NCI-H2227 treated with DMSO at 0.1 percent for 48 hours (cell line): ENCODE results near the gene KIAA0753.

Experiments used
- DNase-seq: peaks from one replicate; lab custom pipeline; 2025; lab: John Stamatoyannopoulos, UW

The KIAA0753 gene

GRCh38 chr17:6640536-6641246 lies at the start of gene KIAA0753, which contains the start of gene TXNDC17:
Gene KIAA0753, minus strand, starts transcription at chr17:6640711. Its CDS starts 5,608 bp downstream, at chr17:6635103.
Gene TXNDC17, plus strand, starts transcription at chr17:6641060. Its CDS starts 23 bp downstream, at chr17:6641083.
- DNase-seq: peak; percentile 95

GRCh38 chr17:6688944-6689343 lies 48.4 kb upstream of the KIAA0753 start:
- DNase-seq: no peak

- no peak for DNase-seq
These were observed 45.5 kb upstream of the KIAA0753 start for GRCh38 chr17:6686026-6686425.

GRCh38 chr17:6684881-6685767 lies 44.6 kb upstream of the KIAA0753 start:
- DNase-seq: no peak

GRCh38 chr17:6684460-6684783 lies 43.9 kb upstream of the KIAA0753 start:
- DNase-seq: no peak

- DNase-seq: no peak
These were observed 43.4 kb upstream of the KIAA0753 start for GRCh38 chr17:6683730-6684459.

GRCh38 chr17:6683081-6683684 lies 42.7 kb upstream of the KIAA0753 start:
- no peak for DNase-seq

- no peak for DNase-seq
These were observed 41.8 kb upstream of the KIAA0753 start for GRCh38 chr17:6682339-6682738.

GRCh38 chr17:6681671-6682070 lies 41.2 kb upstream of the KIAA0753 start:
- no peak for DNase-seq

- DNase-seq: no peak
These were observed 40.7 kb upstream of the KIAA0753 start for GRCh38 chr17:6681176-6681575.

- DNase-seq: no peak
These were observed 38.7 kb upstream of the KIAA0753 start for GRCh38 chr17:6679241-6679640.

- no peak for DNase-seq
These were observed 37.4 kb upstream of the KIAA0753 start for GRCh38 chr17:6677946-6678345.

- no peak for DNase-seq
These were observed 36.8 kb upstream of the KIAA0753 start for GRCh38 chr17:6677158-6677831.

GRCh38 chr17:6676802-6677157 lies 36.3 kb upstream of the KIAA0753 start:
- DNase-seq: no peak

GRCh38 chr17:6675201-6675825 lies 34.8 kb upstream of the KIAA0753 start:
- DNase-seq: no peak

GRCh38 chr17:6674586-6674985 lies 34.1 kb upstream of the KIAA0753 start:
- DNase-seq: no peak

GRCh38 chr17:6671431-6671830 lies 30.9 kb upstream of the KIAA0753 start:
- DNase-seq: no peak

GRCh38 chr17:6670999-6671398 lies 30.5 kb upstream of the KIAA0753 start:
- DNase-seq: no peak

GRCh38 chr17:6670571-6670970 lies 30.1 kb upstream of the KIAA0753 start:
- DNase-seq: no peak

GRCh38 chr17:6669479-6670212 lies 29.1 kb upstream of the KIAA0753 start:
- DNase-seq: no peak
